HCT116 (cell line): Measurements from ENCODE around the gene TLCD1. TPM values are rescaled to one million over a fixed set of nuclear protein-coding genes. Genes with fewer than 3 reads are reported as not detected.

Experiments used
- ATAC-seq: fragments of 200-7000 bp; cut with Tn5 transposase; 2 replicates; pipeline ENCODE4 v1.9.1; 2020; ENCODE audit warnings: mild to moderate bottlenecking, moderate library complexity
- BruUV-seq: library from RNA; stranded (reverse); fragments of 400-500 nt; replicated peaks from 2 replicates; lab custom pipeline; 2021; lab: Mats Ljungman, UMichigan
- CTCF ChIA-PET: fragments of 300-600 bp; sonication (Branson Sonifier 250); formaldehyde crosslinking; loops from one replicate; lab custom pipeline; 2021; ENCODE audit warnings: antibody characterized with exemption; lab: Charles Lee
- POLR2A ChIA-PET: fragments of 300-600, 350-600 bp; sonication (Branson Sonifier 250); formaldehyde crosslinking; loops from one replicate; lab custom pipeline; 2021; ENCODE audit warnings: antibody characterized with exemption; lab: Charles Lee
- RAD21 ChIA-PET, 2 experiments: fragments of 300-600 bp; sonication (Branson Sonifier 250); formaldehyde crosslinking; loops; one replicate each; lab custom pipeline; 2023; ENCODE audit warnings: low total read pairs in 2 of 2; ENCODE audit not compliant: uncharacterized antibody in 2 of 2, unreplicated experiment in 2 of 2, low non-redundant PET in 1 of 2; lab: Charles Lee
- DNase-seq: peaks from one replicate; pipeline ENCODE4 v3.0.0-alpha.2; 2010; ENCODE audit warnings: low read depth, low spot score
- H2AFZ ChIP-seq: fragments of 200-600 bp; shearing (Covaris generic), sonication (generic); 2 replicates; pipeline ENCODE4 v1.6.1; 2017; ENCODE audit warnings: low read depth, mixed run types, mixed read lengths, antibody characterized with exemption, low read length; ENCODE audit not compliant: poor library complexity, severe bottlenecking
- H3K27ac ChIP-seq: 2 replicates; pipeline ENCODE4 v1.5.1; 2012; ENCODE audit warnings: low read depth, low read length
- H3K27me3 ChIP-seq: fragments of 200-600 bp; sonication (generic); 2 replicates; pipeline ENCODE4 v1.6.1; 2016; ENCODE audit warnings: mixed run types, low read length, mixed read lengths; ENCODE audit not compliant: insufficient read depth
- H3K36me3 ChIP-seq, 2 experiments: fragments of 200-500 bp in 1 of 2; fragments of 200-600 bp in 1 of 2; sonication (Bioruptor generic) in 1 of 2; sonication (generic) in 1 of 2; 2 replicates each; pipeline versions ENCODE4 v1.5.1 to v1.6.1; 2014 to 2016; ENCODE audit warnings: low read length in 2 of 2, inconsistent platforms in 1 of 2, mixed read lengths in 1 of 2, mixed run types in 1 of 2; ENCODE audit not compliant: insufficient read depth in 2 of 2, control insufficient read depth in 1 of 2
- H3K4me1 ChIP-seq, 2 experiments: fragments of 200-600 bp in 1 of 2; sonication (generic) in 1 of 2; 2 replicates each; pipeline versions ENCODE4 v1.5.1 to v1.6.1; 2012 to 2017; ENCODE audit warnings: low read length in 2 of 2, inconsistent platforms in 1 of 2, mild to moderate bottlenecking in 1 of 2, mixed read lengths in 1 of 2, mixed run types in 1 of 2, moderate library complexity in 1 of 2; ENCODE audit not compliant: insufficient read depth in 2 of 2, control insufficient read depth in 1 of 2
- H3K4me2 ChIP-seq: fragments of 200-600 bp; sonication (generic); 2 replicates; pipeline ENCODE4 v1.6.1; 2017; ENCODE audit warnings: mixed run types, low read length, mixed read lengths
- H3K4me3 ChIP-seq, 2 experiments: fragments of 200-600 bp in 1 of 2; sonication (generic) in 1 of 2; replicated peaks in 1 of 2; 2 replicates each; pipeline ENCODE4 v1.5.1; 2011 to 2016; ENCODE audit warnings: low read length in 2 of 2, control low read depth in 1 of 2, low read depth in 1 of 2, mild to moderate bottlenecking in 1 of 2, mixed read lengths in 1 of 2, mixed run types in 1 of 2
- H3K79me2 ChIP-seq: fragments of 200-600 bp; sonication (generic); 2 replicates; pipeline ENCODE4 v1.6.1; 2017; ENCODE audit warnings: mild to moderate bottlenecking, mixed run types, low read length, moderate library complexity, mixed read lengths; ENCODE audit not compliant: insufficient read depth
- H3K9ac ChIP-seq: fragments of 200-600 bp; sonication (generic); 2 replicates; pipeline ENCODE4 v1.6.1; 2016; ENCODE audit warnings: low read length, mixed read lengths
- H3K9me2 ChIP-seq: fragments of 200-600 bp; sonication (generic), shearing (Covaris generic); 2 replicates; pipeline ENCODE4 v1.6.1; 2017; ENCODE audit warnings: mixed run types, mild to moderate bottlenecking, moderate library complexity; ENCODE audit not compliant: insufficient read depth
- H3K9me3 ChIP-seq, 2 experiments: fragments of 200-500 bp in 1 of 2; fragments of 200-600 bp in 1 of 2; sonication (Bioruptor generic) in 1 of 2; sonication (generic) in 1 of 2; 2 replicates each; pipeline ENCODE4 v1.6.1; 2014 to 2017; ENCODE audit warnings: low read length in 2 of 2, mixed read lengths in 2 of 2, inconsistent platforms in 1 of 2, low read depth in 1 of 2, mild to moderate bottlenecking in 1 of 2, mixed run types in 1 of 2, moderate library complexity in 1 of 2; ENCODE audit not compliant: control insufficient read depth in 1 of 2, insufficient read depth in 1 of 2
- H4K20me1 ChIP-seq: fragments of 200-600 bp; sonication (generic), shearing (Covaris generic); 2 replicates; pipeline ENCODE4 v1.6.1; 2017; ENCODE audit warnings: mixed run types, mild to moderate bottlenecking, moderate library complexity; ENCODE audit not compliant: insufficient read depth
- CTCF ChIP-seq, 3 experiments: fragments of 200-600 bp in 1 of 3; sonication (generic) in 1 of 3; IDR thresholded peaks in 2 of 3; conservative IDR thresholded peaks in 1 of 3; 2 replicates each; pipeline ENCODE4 v1.5.1; 2012 to 2017; ENCODE audit warnings: low read depth in 2 of 3, low read length in 2 of 3, antibody characterized with exemption in 1 of 3, borderline replicate concordance in 1 of 3, control low read depth in 1 of 3, mild to moderate bottlenecking in 1 of 3, mixed read lengths in 1 of 3, mixed run types in 1 of 3, moderate library complexity in 1 of 3; ENCODE audit not compliant: insufficient read depth in 1 of 3
- ELF1 ChIP-seq: IDR thresholded peaks from 2 replicates; pipeline ENCODE4 v1.6.1; 2012; ENCODE audit warnings: low read depth, borderline replicate concordance
- MAX ChIP-seq: IDR thresholded peaks from 2 replicates; pipeline ENCODE4 v1.6.1; 2012
- YY1 ChIP-seq: IDR thresholded peaks from 2 replicates; pipeline ENCODE4 v1.6.1; 2011; ENCODE audit warnings: low read length, low read depth, moderate library complexity, mild to moderate bottlenecking; ENCODE audit not compliant: insufficient replicate concordance; ENCODE audit errors: extremely low read depth
- intact Hi-C: fragments of 100-400 bp; cut with micrococcal nuclease; formaldehyde crosslinking; loops from 2 replicates; pipeline ENCODE4 v1.10.0; 2022
- total RNA-seq: library from RNA; stranded (reverse); gene quantifications from one replicate; pipeline ENCODE4 v1.2.1, GENCODE V29; 2021; ENCODE audit not compliant: unreplicated experiment

The TLCD1 gene
- total RNA-seq, 1 experiment from 2014 or later, result 28.3 TPM

GRCh38 chr17:28738680-28739384 is 12.8 kb upstream of the TLCD1 start (continued):
- no peak for TF ChIP-seq CTCF (IDR thresholded peaks at IDR 0.05 in 2 of 3, conservative IDR thresholded peaks at IDR 0.05 in 1 of 3; ENCODE audit: borderline replicate concordance in 1 of 3, insufficient read depth in 1 of 3, low read depth in 2 of 3, low read length in 2 of 3)
- no peak for TF ChIP-seq YY1

- no peaks in the 10 kb centered on the region for H3K9me2 ChIP-seq
- H2AFZ ChIP-seq, result no peak overlapping the region
- no peaks in the 10 kb centered on the region for H3K79me2 ChIP-seq
- no peak overlapping the region for H3K4me3 ChIP-seq
- peaks cover 22 to 33% of the 10 kb centered on the region in 2 experiments for H3K4me1 ChIP-seq
- no peaks in the 10 kb centered on the region for H4K20me1 ChIP-seq
- no peaks in the 10 kb centered on the region for H3K9me3 ChIP-seq
- DNase-seq, result no peak
- H3K27ac ChIP-seq, result peak overlapping the region; percentile 22; the same call in 1 of the 2 replicates
- no peak for ATAC-seq
- RAD21 ChIA-PET, result no interaction called here
- no peaks in the 10 kb centered on the region for H3K36me3 ChIP-seq
- no peak overlapping the region for H3K9ac ChIP-seq
- no TSS peak for BruUV-seq
- H3K27me3 ChIP-seq, result no peaks in the 10 kb centered on the region
- H3K4me2 ChIP-seq, result no peak overlapping the region
- TF ChIP-seq ELF1 (no peak), MAX (peak; percentile 67)
- POLR2A ChIA-PET, result no interaction called here
- CTCF ChIA-PET, result no interaction called here
- intact Hi-C loops, result no loop called here
Observed at GRCh38 chr17:28737770-28738679, 12.0 kb upstream of the TLCD1 start.
